ENCODE results near the gene ASXL3. TPM values are rescaled to one million over a fixed set of nuclear protein-coding genes. Genes with fewer than 3 reads are reported as not detected.

The ASXL3 gene
- total RNA-seq, 2 donors from 2014 or later, result 0.71 to 1.1 TPM

GRCh38 chr18:33660696-33661310 is 82.8 kb downstream of the ASXL3 start:
- Histone ChIP-seq H3K36me3 (ENCODE audit: control insufficient read depth, insufficient read depth, low read length) (no peaks in the 10 kb centered on the region), H3K27me3 (ENCODE audit: control insufficient read depth, insufficient read depth, low read length, poor library complexity, severe bottlenecking) (no peaks in the 10 kb centered on the region), H3K9ac (ENCODE audit: extremely low read depth, low read length, poor library complexity, severe bottlenecking) (no peak overlapping the region), H3K27ac (ENCODE audit: low read depth, low read length) (no peak overlapping the region), H3K9me3 (ENCODE audit: control insufficient read depth, low read length) (no peaks in the 10 kb centered on the region), H3K4me3 (ENCODE audit: low read length) (no peak overlapping the region), H3K4me1 (ENCODE audit: control insufficient read depth, insufficient read depth, low read length) (no peaks in the 10 kb centered on the region)
- H3K4me1 Mint-ChIP-seq, result no peaks in the 10 kb centered on the region
- no peak for DNase-seq
- H3K27ac Mint-ChIP-seq, result no peak overlapping the region
- H3K36me3 Mint-ChIP-seq (ENCODE audit: low read depth), result no peaks in the 10 kb centered on the region
- no peaks in the 10 kb centered on the region for H3K27me3 Mint-ChIP-seq (ENCODE audit: insufficient read depth)
- no peak for TF ChIP-seq CTCF (conservative IDR thresholded peaks at IDR 0.05)
- no peaks in the 10 kb centered on the region for H3K9me3 Mint-ChIP-seq
- H3K4me3 Mint-ChIP-seq, result no peak overlapping the region
- 84 to 100% methylated on average over 2 of the region's 2 CpGs for WGBS, 2 experiments (ENCODE audit: insufficient coverage in 1 of 2, insufficient read length in 1 of 2)

- WGBS, 2 experiments (ENCODE audit: insufficient coverage in 1 of 2, insufficient read length in 1 of 2), result 63% methylated on average over 1 of the region's 4 CpGs; no CpG with 5 or more reads in 1 of the 2 experiments
- H3K9me3 Mint-ChIP-seq, result no peaks in the 10 kb centered on the region
Measured at GRCh38 chr18:33664241-33664874, 86.3 kb downstream of the ASXL3 start.

GRCh38 chr18:33665187-33665586 is 87.2 kb downstream of the ASXL3 start:
- Histone ChIP-seq H3K27ac (ENCODE audit: low read depth, low read length) (no peak overlapping the region), H3K4me1 (ENCODE audit: control insufficient read depth, insufficient read depth, low read length) (no peaks in the 10 kb centered on the region), H3K9ac (ENCODE audit: extremely low read depth, low read length, poor library complexity, severe bottlenecking) (no peak overlapping the region), H3K9me3 (ENCODE audit: control insufficient read depth, low read length) (no peaks in the 10 kb centered on the region), H3K4me3 (ENCODE audit: low read length) (no peak overlapping the region), H3K27me3 (ENCODE audit: control insufficient read depth, insufficient read depth, low read length, poor library complexity, severe bottlenecking) (no peaks in the 10 kb centered on the region), H3K36me3 (ENCODE audit: control insufficient read depth, insufficient read depth, low read length) (no peaks in the 10 kb centered on the region)
- no peaks in the 10 kb centered on the region for H3K27me3 Mint-ChIP-seq (ENCODE audit: insufficient read depth)
- H3K4me3 Mint-ChIP-seq, result no peak overlapping the region
- WGBS, 2 experiments (ENCODE audit: insufficient coverage in 1 of 2, insufficient read length in 1 of 2), result 90 to 100% methylated on average over 2 to 3 of the region's 3 CpGs
- no peak for DNase-seq
- no peak overlapping the region for H3K27ac Mint-ChIP-seq
- TF ChIP-seq CTCF (conservative IDR thresholded peaks at IDR 0.05), result no peak
- H3K9me3 Mint-ChIP-seq, result no peaks in the 10 kb centered on the region
- peaks cover 5% of the 10 kb centered on the region for H3K4me1 Mint-ChIP-seq
- H3K36me3 Mint-ChIP-seq (ENCODE audit: low read depth), result no peaks in the 10 kb centered on the region

More at GRCh38 chr18:33664241-33664874, 86.3 kb downstream of the ASXL3 start:
- Histone ChIP-seq H3K36me3 (ENCODE audit: control insufficient read depth, insufficient read depth, low read length) (no peaks in the 10 kb centered on the region), H3K9me3 (ENCODE audit: control insufficient read depth, low read length) (no peaks in the 10 kb centered on the region), H3K4me3 (ENCODE audit: low read length) (no peak overlapping the region), H3K27me3 (ENCODE audit: control insufficient read depth, insufficient read depth, low read length, poor library complexity, severe bottlenecking) (no peaks in the 10 kb centered on the region), H3K9ac (ENCODE audit: extremely low read depth, low read length, poor library complexity, severe bottlenecking) (no peak overlapping the region), H3K27ac (ENCODE audit: low read depth, low read length) (no peak overlapping the region), H3K4me1 (ENCODE audit: control insufficient read depth, insufficient read depth, low read length) (no peaks in the 10 kb centered on the region)
- Mint-ChIP-seq H3K27me3 (ENCODE audit: insufficient read depth) (no peaks in the 10 kb centered on the region), H3K27ac (no peak overlapping the region), H3K36me3 (ENCODE audit: low read depth) (no peaks in the 10 kb centered on the region), H3K4me1 (no peaks in the 10 kb centered on the region), H3K4me3 (no peak overlapping the region)
- no peak for TF ChIP-seq CTCF (conservative IDR thresholded peaks at IDR 0.05)
- no peak for DNase-seq
